GM18520 (cell line): ENCODE results near the gene GGCX.
"Not testable (repeated sequence)": the region's sequence is repeated elsewhere in the genome, so short reads cannot be mapped to it uniquely, and the experiment has no call there.

Source experiments
- ATAC-seq: cut with Tn5 transposase; IDR thresholded peaks from one replicate; pipeline ENCODE4 v1.9.1; 2021; ENCODE audit not compliant: unreplicated experiment

GGCX gene

DNA sequence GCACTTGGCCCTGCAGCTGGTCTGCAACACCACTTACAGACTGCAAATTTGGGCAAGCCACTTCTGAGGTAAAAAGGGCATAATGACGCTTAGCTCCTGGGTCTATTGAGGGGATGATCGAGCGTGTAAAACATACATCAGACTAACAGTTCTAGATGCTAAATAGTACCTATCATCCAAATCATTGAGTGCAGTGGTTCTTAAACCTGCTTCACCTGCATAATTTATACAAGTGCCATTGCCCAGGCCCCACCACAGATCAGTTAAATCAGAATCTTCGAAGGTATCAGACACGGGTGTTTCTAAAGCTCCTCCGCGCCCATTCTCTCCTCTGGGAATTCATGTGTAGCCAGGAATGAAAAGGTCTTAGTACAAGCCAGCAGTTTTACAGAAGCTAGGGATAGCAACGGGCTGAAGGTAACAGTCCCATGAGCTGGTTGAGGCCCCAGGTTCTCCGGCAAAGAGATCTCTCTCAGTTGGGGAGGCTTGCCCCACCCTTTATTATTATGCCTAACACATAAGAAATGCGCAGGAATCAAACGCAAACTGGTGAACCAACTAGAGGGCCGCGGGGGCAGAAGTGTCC is 33.5 kb upstream of the GGCX start:
- no peak for ATAC-seq

DNA sequence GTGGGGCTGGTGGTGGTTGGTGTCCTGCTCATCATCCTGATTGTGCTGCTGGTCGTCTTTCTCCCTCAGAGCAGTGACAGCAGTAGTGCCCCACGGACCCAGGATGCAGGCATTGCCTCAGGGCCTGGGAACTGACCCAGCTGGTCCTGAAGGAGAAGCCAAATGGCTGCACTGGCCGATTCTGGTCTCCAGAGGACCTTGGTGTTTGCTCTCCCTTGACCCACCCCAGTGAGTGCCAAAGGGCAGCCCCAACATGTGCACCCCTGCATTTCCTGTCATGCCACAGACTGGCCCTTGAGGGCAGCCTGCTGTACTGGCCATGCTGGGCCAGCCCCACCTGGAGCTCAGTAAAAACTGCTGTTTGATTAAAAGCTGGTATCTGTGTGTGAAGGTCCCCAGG is 31.7 kb upstream of the GGCX start:
- no peak for ATAC-seq

DNA sequence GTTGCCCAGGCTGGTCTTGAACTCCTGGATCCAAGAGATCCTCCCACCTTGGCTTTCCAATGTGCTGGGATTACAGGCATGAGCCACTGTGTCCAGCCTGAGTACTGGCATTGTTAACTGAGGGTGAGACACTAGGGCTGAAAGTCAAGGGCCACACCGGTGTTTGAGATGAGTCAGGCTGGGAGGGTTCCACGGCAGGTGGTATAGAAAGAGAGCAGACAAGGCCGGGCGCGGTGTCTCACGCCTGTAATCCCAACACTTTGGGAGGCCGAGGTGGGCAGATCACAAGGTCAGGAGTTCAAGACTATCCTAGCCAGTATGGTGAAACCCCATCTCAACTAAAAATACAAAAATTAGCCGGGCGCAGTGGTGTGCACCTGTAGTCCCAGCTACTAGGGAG is 31.0 kb upstream of the GGCX start:
- ATAC-seq, result not testable (repeated sequence)

DNA sequence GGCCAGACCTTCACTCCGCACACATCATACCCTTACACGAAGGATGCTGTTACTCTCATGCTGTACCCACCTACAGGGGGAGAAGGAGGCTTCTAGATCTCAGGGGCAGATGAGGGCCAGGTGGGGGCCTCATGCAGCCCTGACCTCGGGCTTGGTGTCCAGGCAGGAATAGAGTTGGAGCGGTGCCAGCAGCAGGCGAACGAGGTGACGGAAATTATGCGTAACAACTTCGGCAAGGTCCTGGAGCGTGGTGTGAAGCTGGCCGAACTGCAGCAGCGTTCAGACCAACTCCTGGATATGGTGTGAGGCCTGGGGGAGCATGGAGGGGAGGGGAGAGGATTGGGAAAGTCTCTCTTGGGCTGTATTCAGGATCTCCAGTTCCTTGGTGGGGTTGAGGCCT is 30.3 kb upstream of the GGCX start:
- ATAC-seq, result no peak

DNA sequence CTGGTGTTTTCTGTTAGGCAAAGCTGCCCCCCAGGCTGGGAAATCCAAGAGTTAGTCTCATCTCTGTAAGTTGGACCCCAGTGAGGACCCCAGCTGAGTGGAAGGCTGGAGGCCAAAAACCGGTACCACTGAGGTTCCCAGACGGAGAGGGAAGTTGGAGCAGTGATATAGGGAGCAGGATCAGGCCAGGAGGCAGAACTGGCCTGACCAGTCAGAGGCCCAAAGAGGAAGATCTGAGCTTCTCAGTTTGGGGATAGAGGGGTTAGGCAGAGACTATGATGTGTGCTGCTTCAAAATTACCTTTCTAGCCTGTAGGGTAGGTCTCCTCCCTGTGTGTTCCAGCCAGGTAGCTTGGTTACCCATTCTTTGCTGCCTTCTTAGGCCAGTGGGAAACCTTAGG is 29.7 kb upstream of the GGCX start:
- ATAC-seq, result no peak

DNA sequence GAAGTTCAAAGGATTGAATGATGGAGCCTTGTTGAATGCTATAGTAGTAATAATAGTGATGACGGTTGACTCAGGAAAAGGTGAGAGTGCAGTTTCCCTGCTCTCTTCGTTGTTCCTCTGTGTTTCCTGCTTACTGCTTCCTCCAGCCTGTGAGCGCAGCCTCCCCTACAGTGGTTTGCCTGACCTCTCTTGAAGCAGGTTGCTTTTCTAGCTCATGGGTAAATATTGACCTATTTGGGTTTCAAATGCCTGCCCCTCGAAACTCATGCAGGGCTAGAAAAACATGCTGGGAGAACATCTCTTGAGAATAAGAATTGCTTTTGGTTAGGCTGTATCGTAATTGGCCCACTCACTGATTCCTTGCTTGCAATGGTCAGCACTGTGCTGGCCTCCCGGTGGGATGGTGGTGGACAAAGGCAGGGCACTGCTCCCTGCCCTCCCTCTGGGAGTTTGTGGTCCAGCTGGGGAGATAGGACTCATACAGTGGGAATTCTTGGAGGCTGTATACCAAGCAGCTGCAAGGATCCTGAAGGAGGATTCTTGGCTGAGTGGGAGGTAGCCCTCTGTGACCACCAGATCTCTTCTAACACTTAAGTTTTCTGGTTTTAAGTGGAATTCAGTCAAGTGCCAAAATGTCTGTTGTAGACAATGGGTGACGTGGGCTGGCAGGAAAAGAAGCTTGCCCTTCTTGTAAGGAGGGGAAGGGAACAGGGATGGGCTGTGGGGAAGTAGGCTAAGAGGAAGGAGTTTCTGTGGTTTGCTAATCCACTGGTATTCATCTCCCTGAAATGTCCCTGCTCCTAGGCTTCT is 28.9 kb upstream of the GGCX start:
- no peak for ATAC-seq

DNA sequence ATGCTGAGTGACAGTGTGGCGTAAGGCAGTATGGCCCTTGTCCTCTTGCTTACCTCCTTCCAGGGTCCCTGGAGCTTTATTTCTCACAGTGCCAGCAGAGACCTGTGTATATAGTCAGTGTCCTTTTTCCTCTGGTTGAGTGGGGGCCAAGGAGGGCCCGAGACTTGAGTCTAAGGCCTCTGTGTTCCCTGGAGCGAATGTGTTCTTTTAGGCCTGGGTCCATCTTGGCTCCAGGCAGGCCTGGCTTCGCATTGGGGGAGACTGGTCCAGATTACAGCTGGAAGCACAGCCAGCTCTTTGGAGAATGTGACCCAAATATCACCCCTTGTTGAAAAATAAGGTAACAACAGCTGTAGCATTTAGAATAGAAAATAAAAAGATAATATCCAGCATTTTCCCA is 27.9 kb upstream of the GGCX start:
- ATAC-seq, result no peak

DNA sequence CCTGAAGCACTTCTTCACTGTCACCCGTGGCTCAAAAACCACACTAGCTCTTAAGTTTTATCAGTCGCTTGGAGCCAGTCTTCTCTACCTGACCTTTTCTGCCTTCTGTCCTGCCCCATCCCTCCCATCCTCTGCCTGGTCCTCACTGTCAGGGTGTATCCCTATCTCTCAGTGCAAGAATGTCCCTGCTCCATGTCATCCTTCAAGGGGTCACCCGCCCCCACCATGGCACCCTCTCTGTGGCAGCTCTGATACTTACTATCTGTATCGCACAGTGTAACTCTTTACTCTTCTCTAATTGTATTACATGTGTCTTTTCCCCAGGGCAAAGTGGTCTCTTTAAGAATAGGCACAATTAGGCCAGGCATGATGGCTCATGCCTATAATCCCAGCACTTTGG is 27.4 kb upstream of the GGCX start:
- no peak for ATAC-seq

DNA sequence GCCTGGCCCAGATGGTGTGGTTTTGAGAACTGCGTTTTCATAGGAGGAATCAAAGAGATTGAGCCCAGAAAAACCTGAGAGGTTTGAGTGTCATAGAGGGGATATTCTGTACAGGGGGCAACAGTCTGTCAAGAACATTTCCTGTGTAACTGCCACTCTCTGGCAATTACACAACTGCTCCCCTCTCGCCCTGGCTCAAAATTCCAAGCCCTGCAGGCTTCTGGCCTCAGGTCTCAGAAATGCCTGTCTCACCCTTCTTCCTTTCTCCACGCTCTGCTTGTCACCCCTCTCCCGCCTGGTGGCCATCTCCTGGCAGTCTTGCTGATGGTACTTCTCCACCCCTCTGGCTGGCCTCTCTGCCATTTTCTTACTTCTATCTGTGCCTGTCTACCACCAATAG is 26.9 kb upstream of the GGCX start:
- no peak for ATAC-seq

DNA sequence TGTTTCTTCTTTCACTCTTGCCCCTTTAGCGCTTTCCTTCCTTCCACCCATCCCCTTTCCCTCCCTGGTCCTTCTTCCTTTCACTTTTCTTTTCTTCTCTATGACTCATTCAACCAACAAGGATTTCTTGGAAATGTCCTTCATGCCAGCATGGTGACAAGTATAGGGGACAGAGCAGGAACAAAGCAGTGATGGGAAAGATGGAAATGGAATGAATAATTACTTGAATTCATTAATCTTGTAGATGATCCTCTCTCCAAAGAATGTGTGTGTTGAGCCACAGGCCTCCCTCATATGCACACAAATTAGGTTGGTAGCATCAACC is 24.4 kb upstream of the GGCX start:
- no peak for ATAC-seq

DNA sequence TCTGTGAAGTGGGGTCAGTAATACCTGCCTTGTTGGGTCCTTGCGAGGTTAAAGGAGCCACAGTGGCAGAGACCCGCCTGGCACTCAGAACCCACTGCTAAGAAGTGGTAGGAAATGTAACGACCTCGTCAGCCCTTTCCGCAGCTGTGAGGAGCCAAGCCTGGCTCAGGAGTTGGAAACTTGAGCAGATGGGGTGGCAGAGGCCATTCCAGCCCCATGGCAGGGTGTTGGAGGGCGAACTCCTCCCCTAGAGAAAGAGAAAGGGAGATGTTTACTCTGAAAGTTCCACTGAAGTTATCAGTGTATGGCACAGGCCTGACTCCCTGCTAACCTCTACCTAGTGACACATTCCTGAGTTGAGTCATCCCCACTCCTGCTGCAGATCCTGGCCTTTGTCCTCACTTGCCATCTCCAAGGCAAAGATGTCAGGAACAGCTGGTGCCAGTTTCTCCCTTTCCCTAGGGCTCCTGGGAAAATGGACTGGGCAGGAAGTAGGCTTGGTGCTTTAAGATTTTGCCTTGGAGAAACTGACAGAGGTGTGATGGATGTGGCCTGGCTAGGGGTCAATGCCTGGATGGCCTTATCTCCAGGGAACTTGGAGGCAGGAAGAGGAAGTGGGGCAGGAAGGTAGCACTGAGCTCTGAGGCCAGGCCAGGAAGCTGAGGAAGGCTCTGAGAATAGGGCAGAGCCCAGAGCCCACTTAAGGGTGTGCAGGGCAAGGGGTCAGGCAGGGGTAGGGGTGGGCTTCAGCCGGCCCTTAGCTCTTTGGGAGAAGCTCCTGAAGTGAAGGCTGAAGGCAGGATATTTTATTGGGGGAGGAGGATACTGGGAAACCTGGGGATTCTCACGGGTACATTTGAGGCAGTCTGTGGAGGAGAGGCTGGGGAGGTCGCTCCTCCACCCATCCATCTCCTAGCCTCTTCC is 23.8 kb upstream of the GGCX start:
- ATAC-seq, result no peak

DNA sequence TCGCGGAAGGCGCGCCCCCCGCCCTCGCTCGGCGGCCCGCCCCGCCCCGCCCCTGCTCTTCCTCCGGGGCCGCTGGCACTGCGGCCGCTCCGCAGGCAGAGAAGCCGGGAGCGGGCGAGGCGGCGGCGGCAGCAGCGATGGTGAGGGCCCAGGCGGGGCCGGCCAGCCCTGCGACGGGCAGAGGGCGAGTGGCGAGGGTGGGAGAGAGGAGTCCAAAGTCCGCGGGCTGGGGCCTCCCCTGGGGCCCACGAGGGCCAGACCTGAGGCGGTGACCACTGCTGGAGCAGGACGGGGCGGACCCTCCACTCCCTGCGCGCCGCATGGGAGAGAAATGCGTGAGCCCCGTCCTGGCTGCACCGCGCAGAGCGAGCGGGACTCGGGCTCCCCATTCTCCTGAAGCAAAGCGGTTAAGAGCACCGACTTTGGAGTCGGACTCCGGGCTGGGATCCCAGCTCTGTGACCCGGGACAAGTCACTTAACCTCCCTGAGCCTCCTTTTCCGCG is 23.1 kb upstream of the GGCX start, which contains the start of gene VAMP5:
Gene VAMP5 (plus strand): TSS at position 78 of the 503 bp plus-strand sequence. CDS start 60 bp downstream, at position 138.
- ATAC-seq, result no peak

DNA sequence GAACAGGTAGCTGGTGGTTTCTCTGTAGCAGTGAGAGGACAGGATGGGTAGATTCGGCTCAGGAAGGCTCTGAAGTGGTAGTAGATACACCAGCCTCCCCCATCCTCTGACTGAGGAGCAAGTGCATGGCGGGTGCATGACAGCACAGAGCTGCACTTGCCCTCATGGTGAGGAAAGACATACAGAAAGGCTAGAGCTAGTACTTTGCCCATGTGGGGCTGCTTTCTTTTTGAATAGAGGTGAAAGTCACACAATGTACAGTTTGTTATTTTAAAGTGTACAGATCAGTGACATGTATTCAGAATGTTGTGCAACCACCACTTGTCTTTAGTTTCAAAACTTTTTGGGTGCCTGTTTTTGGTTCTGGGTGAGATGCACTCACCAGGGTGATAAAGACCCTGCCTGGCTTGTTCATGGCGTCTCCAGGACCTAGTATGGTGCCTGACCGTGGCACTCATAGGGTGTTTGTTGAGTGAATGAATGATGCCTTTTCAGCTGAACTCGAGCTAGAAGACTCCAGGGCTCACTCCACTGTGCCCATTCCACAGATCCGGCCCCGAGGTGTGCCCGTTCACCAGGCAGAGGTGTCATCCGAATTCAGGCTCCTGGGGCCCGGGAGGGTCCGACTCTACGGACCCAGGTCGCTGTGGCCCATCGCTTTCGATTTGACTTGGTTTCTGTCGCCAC is 22.5 kb upstream of the GGCX start:
- ATAC-seq, result no peak

DNA sequence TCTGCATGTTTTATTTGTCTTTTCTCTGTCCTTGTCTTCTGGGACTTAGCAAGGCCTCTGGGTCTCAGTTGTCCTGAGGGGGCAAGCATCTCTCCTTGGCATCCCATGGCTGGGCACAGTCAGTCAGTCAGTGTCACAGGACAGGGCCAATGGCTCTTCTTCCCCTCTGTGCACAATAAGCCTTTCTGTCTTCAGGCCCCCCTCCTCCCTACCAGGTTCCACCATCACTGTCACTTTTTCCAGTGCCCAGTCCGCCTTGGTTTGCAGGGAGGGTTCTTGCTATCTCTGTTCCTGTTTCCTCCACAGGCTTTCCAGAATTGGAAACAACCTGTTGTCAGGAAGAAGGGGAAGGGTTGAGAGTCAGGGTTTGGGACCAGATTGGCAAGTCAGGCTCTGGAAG is 21.2 kb upstream of the GGCX start:
- ATAC-seq, result no peak

DNA sequence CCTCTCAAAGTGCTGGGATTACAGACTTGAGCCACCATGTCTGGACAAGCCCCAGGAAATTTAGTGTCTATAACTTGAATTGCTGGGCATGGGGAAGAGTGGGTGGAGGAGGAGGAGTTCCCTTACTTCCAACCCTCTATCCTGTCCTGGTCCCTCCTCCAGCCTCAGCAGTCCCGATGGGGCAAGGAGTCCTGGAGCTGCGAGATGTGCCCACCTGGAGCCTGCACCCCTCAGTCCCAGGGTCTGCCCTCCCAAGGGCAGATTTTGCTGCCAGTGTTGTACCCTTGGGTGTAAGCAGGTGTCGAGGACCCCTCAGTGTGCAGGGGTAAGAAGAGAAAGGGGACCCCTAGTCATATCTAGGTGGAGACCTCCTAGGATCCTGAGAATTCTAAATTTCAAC is 18.9 kb upstream of the GGCX start:
- no peak for ATAC-seq

DNA sequence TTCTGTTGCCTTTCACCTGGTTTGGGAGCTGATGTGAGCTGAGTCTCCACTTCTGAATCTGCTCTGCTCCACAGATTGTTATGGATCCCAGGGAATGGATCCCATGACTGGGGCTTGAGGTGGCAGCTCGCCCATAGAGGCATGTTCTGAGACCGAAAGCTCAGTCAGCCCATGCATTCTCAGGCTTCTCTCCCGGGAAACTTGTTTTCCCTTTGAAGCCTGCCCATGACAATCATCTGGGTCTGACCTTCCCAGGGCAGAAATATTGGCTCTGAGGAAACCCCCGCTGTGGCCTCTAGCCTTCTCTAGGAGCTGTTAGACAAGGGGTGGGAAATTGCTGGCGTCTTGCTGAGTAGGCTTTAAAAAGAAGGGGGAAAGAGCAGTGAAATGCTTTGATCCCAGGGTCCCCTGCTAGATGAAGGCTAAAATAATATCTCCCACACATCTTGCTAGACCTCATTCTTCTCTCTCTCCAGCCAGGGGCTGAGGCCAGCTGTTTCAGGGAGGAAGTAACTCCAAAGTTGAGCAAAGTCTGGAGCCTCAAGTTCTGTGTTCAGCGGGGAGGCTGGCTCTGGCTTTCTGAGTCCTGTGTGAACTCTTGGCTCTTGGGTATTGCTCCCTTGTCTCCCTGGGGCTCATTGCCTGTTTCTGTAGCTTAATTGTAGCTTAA is 18.1 kb upstream of the GGCX start:
- ATAC-seq, result no peak

DNA sequence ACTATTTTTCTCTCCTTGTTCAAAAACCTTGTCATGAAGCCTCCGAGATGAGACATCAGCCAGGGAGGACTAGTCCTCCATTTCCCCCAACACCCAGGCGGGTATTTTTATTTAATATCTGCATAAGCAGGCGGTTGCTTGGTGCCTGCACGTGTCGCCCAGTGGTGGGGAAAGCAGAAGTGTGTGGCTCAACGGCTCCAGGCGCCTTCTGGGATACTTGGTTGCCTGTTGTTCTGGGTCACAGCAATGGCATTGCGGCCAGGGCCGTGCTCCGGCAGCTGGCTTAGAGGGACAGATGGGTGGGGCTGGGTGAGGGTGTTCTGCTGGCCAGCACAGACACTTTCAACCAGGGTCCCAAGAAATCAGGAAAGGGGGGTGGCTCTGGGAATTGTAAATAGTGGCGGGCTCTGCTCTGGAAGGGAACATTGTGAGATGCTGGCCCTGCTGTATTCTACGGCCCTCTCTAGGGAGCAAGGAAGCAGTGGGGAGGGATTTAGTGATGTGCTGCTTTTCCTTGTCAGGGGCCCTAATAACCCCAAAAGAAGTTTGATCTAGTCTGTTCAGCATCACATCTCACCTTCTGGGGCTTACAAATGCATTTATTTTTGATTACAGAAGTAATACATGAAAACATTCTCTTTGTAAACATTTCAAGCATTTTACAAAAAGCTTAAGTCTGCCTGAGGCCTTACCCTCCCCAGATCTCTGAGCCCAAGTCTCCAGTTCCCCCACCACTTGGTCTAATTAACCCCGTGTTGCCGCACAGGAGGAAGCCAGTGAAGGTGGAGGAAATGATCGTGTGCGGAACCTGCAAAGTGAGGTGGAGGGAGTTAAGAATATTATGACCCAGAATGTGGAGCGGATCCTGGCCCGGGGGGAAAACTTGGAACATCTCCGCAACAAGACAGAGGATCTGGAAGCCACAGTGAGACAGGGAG is 17.2 kb upstream of the GGCX start:
- ATAC-seq, result peak; percentile 21

DNA sequence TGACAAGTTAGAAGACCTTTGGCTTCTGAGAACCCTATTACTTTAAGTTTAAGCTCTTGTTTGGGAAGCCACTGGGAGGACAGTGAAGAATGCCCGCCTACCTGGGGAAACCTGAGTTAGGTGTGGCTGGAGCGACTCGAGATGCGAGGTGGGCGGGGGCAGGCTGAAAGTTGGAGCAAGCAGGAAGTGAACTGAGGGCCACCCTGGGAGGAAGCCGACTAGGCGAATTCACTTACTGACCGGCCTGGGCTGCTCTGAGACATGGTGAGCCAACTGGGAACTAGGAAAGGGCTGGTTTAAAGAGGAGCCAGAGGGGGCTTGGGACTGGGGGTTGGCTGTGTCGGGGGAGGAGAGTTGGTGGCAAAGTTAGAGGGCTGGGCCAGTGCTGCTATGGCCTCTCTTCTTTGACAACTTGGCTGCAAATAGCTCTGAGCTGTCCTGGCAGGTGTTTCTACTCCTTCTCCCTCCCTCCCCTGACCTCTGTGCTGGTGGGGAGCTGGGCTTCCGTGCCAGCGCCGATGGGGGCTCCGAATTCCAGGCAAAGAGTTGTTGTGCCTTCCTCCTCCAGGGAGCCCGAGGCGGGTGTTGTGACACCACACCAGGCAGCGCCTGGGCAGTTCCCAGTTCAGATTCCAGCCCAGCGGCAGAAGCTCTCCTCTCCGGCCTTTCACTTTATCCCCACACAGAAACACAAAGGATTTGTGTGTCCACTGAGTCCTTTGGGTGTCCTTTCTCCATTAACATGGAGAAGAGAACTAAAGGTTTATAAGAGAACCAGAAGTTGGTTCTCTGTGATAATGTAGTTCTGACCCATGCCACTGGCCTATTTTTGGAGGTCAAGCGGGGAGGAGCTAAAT is 16.3 kb upstream of the GGCX start, which contains the start of gene VAMP8:
Gene VAMP8 (plus strand): TSS at position 201 of the 857 bp plus-strand sequence. CDS start 61 bp downstream, at position 262.
- peak; percentile 53 for ATAC-seq

DNA sequence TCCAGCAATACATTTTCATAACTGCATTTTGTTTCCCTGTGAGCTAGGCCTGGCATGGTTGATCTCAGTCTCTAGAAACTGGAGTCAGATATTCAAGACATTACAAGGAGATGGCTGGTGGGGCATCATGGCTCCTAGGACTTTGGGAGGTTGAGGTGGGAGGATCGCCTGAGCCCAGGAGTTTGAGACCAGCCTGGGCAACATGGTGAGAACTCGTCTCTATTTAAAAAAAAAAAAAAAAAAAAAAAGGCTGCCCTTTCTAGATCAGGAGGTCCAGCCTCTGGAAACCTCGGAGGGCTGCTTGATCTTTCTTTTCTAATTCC is 15.7 kb upstream of the GGCX start:
- no peak for ATAC-seq
